ENCODE results near the gene DNAJC22. TPM values are rescaled to one million over a fixed set of nuclear protein-coding genes. Genes with fewer than 3 reads are reported as not detected.

The DNAJC22 gene
- total and polyA plus RNA-seq, 2 donors (not counting 1 experiment from before 2014, with no cell fraction given): 2.4 to 4.8 TPM

- no peak for DNase-seq (ENCODE audit: low read depth in 2 of 2)
- Histone ChIP-seq H3K9ac (ENCODE audit: insufficient read depth, low read length) (no peak overlapping the region), H4K20me1 (ENCODE audit: control insufficient read depth, extremely low read depth, insufficient read depth, low read length) (no peaks in the 10 kb centered on the region)
These were observed 2.6 kb downstream of the DNAJC22 start for GRCh38 chr12:49349266-49349665.

GRCh38 chr12:49352351-49352750 lies 5.7 kb downstream of the DNAJC22 start:
- Histone ChIP-seq H3K4me2 (ENCODE audit: extremely low read depth, insufficient read depth, low read length) (no peak overlapping the region), H3K36me3 (ENCODE audit: control insufficient read depth, insufficient read depth, low read length) (no peaks in the 10 kb centered on the region), H3K27ac (ENCODE audit: insufficient read depth, low read length) (no peak overlapping the region), H3K9ac (ENCODE audit: insufficient read depth, low read length) (no peak overlapping the region), H3K27me3 (ENCODE audit: control insufficient read depth, insufficient read depth, low read length) (no peaks in the 10 kb centered on the region), H3K4me3 (replicated peaks in 1 of 4; ENCODE audit: control extremely low read depth in 1 of 4, insufficient read depth in 1 of 4, low read depth in 3 of 4, low read length in 4 of 4) (no peak overlapping the region), H3K4me1 (ENCODE audit: control insufficient read depth, extremely low read depth, insufficient read depth, low read length) (peaks cover 5% of the 10 kb centered on the region), H4K20me1 (ENCODE audit: control insufficient read depth, extremely low read depth, insufficient read depth, low read length) (no peaks in the 10 kb centered on the region), H3K79me2 (ENCODE audit: control insufficient read depth, insufficient read depth, low read length) (no peaks in the 10 kb centered on the region), H3K9me3 (ENCODE audit: control insufficient read depth, insufficient read depth, low read depth, low read length) (no peaks in the 10 kb centered on the region), H2AFZ (ENCODE audit: low read length) (no peak overlapping the region)
- TF ChIP-seq EZH2 (IDR thresholded peaks at IDR 0.05; ENCODE audit: low read length, missing control alignments) (no peak), CTCF (conservative IDR thresholded peaks at IDR 0.05 in 1 of 2, IDR thresholded peaks at IDR 0.05 in 1 of 2; ENCODE audit: low read depth in 1 of 2, low read length in 2 of 2) (no peak)
- DNase-seq (ENCODE audit: low read depth in 2 of 2): no peak

More at GRCh38 chr12:49349266-49349665, 2.6 kb downstream of the DNAJC22 start:
- H2AFZ ChIP-seq (ENCODE audit: low read length): no peak overlapping the region
- peaks cover 16% of the 10 kb centered on the region for H3K4me1 ChIP-seq (ENCODE audit: control insufficient read depth, extremely low read depth, insufficient read depth, low read length)
- TF ChIP-seq CTCF (conservative IDR thresholded peaks at IDR 0.05 in 1 of 2, IDR thresholded peaks at IDR 0.05 in 1 of 2; ENCODE audit: low read depth in 1 of 2, low read length in 2 of 2): no peak
- no peak for TF ChIP-seq EZH2 (IDR thresholded peaks at IDR 0.05; ENCODE audit: low read length, missing control alignments)
- no peak overlapping the region for H3K4me3 ChIP-seq (replicated peaks in 1 of 4; ENCODE audit: control extremely low read depth in 1 of 4, insufficient read depth in 1 of 4, low read depth in 3 of 4, low read length in 4 of 4)
- peaks cover 14% of the 10 kb centered on the region for H3K27me3 ChIP-seq (ENCODE audit: control insufficient read depth, insufficient read depth, low read length)
- no peaks in the 10 kb centered on the region for H3K36me3 ChIP-seq (ENCODE audit: control insufficient read depth, insufficient read depth, low read length)
- H3K9me3 ChIP-seq (ENCODE audit: control insufficient read depth, insufficient read depth, low read depth, low read length): no peaks in the 10 kb centered on the region
- no peak overlapping the region for H3K27ac ChIP-seq (ENCODE audit: insufficient read depth, low read length)
- no peaks in the 10 kb centered on the region for H3K79me2 ChIP-seq (ENCODE audit: control insufficient read depth, insufficient read depth, low read length)
- no peak overlapping the region for H3K4me2 ChIP-seq (ENCODE audit: extremely low read depth, insufficient read depth, low read length)

GRCh38 chr12:49355913-49356312 lies 9.2 kb downstream of the DNAJC22 start:
- no peak overlapping the region for H3K4me2 ChIP-seq (ENCODE audit: extremely low read depth, insufficient read depth, low read length)
- H3K4me1 ChIP-seq (ENCODE audit: control insufficient read depth, extremely low read depth, insufficient read depth, low read length): no peaks in the 10 kb centered on the region
- H4K20me1 ChIP-seq (ENCODE audit: control insufficient read depth, extremely low read depth, insufficient read depth, low read length): no peaks in the 10 kb centered on the region
- no peak overlapping the region for H3K9ac ChIP-seq (ENCODE audit: insufficient read depth, low read length)
- TF ChIP-seq EZH2 (IDR thresholded peaks at IDR 0.05; ENCODE audit: low read length, missing control alignments) (no peak), CTCF (conservative IDR thresholded peaks at IDR 0.05 in 1 of 2, IDR thresholded peaks at IDR 0.05 in 1 of 2; ENCODE audit: low read depth in 1 of 2, low read length in 2 of 2) (no peak)
- H3K27ac ChIP-seq (ENCODE audit: insufficient read depth, low read length): no peak overlapping the region
- H2AFZ ChIP-seq (ENCODE audit: low read length): no peak overlapping the region
- H3K79me2 ChIP-seq (ENCODE audit: control insufficient read depth, insufficient read depth, low read length): no peaks in the 10 kb centered on the region
- no peaks in the 10 kb centered on the region for H3K9me3 ChIP-seq (ENCODE audit: control insufficient read depth, insufficient read depth, low read depth, low read length)
- no peak for DNase-seq (ENCODE audit: low read depth in 2 of 2)
- H3K36me3 ChIP-seq (ENCODE audit: control insufficient read depth, insufficient read depth, low read length): no peaks in the 10 kb centered on the region
- H3K27me3 ChIP-seq (ENCODE audit: control insufficient read depth, insufficient read depth, low read length): no peaks in the 10 kb centered on the region
- no peak overlapping the region for H3K4me3 ChIP-seq (replicated peaks in 1 of 4; ENCODE audit: control extremely low read depth in 1 of 4, insufficient read depth in 1 of 4, low read depth in 3 of 4, low read length in 4 of 4)

Measured in fibroblast of lung (primary cell).